PC-3 (cell line): Measurements from ENCODE around the gene GRIA1.

Experiments used
- CTCF ChIP-seq: fragments of 300-600 bp; sonication (generic); conservative IDR thresholded peaks from 2 replicates; pipeline ENCODE4 v1.5.1; 2017; ENCODE audit warnings: antibody characterized with exemption, low read depth, mild to moderate bottlenecking, low read length
- EZH2 ChIP-seq: fragments of 300-600 bp; sonication (generic); IDR thresholded peaks from one replicate; pipeline ENCODE4 v1.6.1; 2017; ENCODE audit warnings: antibody characterized with exemption, mild to moderate bottlenecking, low read length; ENCODE audit not compliant: unreplicated experiment

GRCh38 chr5:153655201-153655510 lies 164.7 kb downstream of the GRIA1 start:
- TF ChIP-seq CTCF (no peak), EZH2 (no peak)
